NB4 (cell line): ENCODE results near the gene NLGN2.

Source experiments
- DNase-seq: peaks from one replicate; pipeline ENCODE4 v3.0.0; 2010; ENCODE audit warnings: low read depth
- H3K4me3 ChIP-seq: one replicate; pipeline ENCODE4 v1.5.1; 2011; ENCODE audit warnings: mild to moderate bottlenecking, low read depth, low read length, moderate library complexity
- CTCF ChIP-seq: IDR thresholded peaks from one replicate; pipeline ENCODE4 v1.5.1; 2012; ENCODE audit warnings: low read depth, low read length
- MAX ChIP-seq: IDR thresholded peaks from 2 replicates; pipeline ENCODE4 v1.6.1; 2011; ENCODE audit warnings: low read depth, low read length
- MYC ChIP-seq: IDR thresholded peaks from 2 replicates; pipeline ENCODE4 v1.6.1; 2011; ENCODE audit warnings: low read depth, low read length
- POLR2A ChIP-seq: IDR thresholded peaks from 2 replicates; pipeline ENCODE4 v1.6.1; 2011; ENCODE audit warnings: mild to moderate bottlenecking; ENCODE audit not compliant: insufficient read length; ENCODE audit errors: extremely low read depth

Gene NLGN2

DNA sequence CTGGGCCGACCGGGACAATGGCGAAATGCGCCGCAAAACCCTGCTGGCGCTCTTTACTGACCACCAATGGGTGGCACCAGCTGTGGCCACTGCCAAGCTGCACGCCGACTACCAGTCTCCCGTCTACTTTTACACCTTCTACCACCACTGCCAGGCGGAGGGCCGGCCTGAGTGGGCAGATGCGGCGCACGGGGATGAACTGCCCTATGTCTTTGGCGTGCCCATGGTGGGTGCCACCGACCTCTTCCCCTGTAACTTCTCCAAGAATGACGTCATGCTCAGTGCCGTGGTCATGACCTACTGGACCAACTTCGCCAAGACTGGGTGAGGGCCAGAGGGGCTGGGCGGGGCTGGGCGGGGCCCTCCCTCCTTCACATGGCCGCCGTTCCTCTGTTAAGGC is 8.1 kb downstream of the NLGN2 start:
- H3K4me3 ChIP-seq, result no peak overlapping the region
- no peak for TF ChIP-seq CTCF
- TF ChIP-seq MAX, result no peak
- no peak for TF ChIP-seq MYC
- no peak for TF ChIP-seq POLR2A
- DNase-seq, result no peak

- DNase-seq, result no peak
- no peak overlapping the region for H3K4me3 ChIP-seq
- TF ChIP-seq MAX, result no peak
- no peak for TF ChIP-seq CTCF
- no peak for TF ChIP-seq MYC
- TF ChIP-seq POLR2A, result no peak
Measured at GRCh38 chr17:7416323-7416722, 8.7 kb downstream of the NLGN2 start.

DNA sequence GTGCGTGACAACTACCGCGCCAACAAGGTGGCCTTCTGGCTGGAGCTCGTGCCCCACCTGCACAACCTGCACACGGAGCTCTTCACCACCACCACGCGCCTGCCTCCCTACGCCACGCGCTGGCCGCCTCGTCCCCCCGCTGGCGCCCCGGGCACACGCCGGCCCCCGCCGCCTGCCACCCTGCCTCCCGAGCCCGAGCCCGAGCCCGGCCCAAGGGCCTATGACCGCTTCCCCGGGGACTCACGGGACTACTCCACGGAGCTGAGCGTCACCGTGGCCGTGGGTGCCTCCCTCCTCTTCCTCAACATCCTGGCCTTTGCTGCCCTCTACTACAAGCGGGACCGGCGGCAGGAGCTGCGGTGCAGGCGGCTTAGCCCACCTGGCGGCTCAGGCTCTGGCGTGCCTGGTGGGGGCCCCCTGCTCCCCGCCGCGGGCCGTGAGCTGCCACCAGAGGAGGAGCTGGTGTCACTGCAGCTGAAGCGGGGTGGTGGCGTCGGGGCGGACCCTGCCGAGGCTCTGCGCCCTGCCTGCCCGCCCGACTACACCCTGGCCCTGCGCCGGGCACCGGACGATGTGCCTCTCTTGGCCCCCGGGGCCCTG is 9.5 kb downstream of the NLGN2 start:
- no peak overlapping the region for H3K4me3 ChIP-seq
- TF ChIP-seq MAX, result no peak
- TF ChIP-seq MYC, result no peak
- no peak for TF ChIP-seq CTCF
- TF ChIP-seq POLR2A, result no peak
- no peak for DNase-seq

GRCh38 chr17:7418472-7419152 is 11.0 kb downstream of the NLGN2 start:
- TF ChIP-seq POLR2A (no peak), MAX (no peak), CTCF (no peak), MYC (no peak)
- no peak for DNase-seq
- H3K4me3 ChIP-seq, result no peak overlapping the region

DNA sequence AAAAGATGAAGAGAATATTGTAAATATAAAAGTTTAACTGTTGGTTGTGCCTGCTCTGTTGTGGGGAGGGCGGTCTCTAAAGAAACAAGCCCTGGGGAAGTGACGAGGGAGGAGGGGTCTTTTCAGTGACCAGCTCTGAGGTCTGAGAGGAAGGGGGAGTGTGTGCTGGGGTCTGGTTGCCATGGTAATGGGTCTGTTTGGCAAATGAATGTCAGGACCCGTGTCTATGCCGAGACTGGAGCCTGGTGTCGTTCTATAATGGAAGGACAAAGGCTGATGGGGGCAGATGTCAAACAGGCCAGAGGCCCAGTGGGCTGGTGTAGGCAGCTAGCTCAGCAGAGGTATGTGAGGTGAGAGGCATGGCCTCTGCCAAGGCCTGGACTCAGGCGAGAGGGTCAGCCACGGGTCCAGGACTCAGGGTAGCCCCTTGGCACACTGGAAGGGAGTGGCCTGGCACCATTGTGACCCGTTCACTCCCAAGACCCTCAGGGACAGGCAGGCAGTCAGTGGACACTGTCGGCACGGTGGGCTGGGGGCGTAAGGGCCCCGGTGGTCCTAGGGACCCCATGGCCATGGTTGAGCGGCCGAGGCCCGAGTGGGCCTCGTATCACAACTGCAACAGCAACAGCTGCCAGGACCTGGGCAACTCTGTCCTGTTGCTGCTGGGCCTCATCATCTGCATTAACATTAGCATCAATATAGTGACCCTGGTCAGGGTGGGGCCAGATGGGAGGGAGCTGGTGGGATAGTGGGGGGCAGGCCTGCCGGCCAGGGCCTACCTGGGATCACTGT is 12.4 kb downstream of the NLGN2 start, which contains the start of gene SPEM1:
TSS of gene SPEM1 (plus strand) at position 506 of the 792 bp plus-strand sequence. CDS start at position 567, 61 bp downstream.
- TF ChIP-seq CTCF (no peak), POLR2A (no peak), MYC (no peak), MAX (no peak)
- H3K4me3 ChIP-seq, result no peak within 1 kb of the TSS
- DNase-seq, result no peak
